ENCODE measurements around the gene DCP1B. TPM values are rescaled to one million over a fixed set of nuclear protein-coding genes. Genes with fewer than 3 reads are reported as not detected.

The DCP1B gene
- total and polyA plus RNA-seq, 2 experiments from 2014 or later = 16.5 to 18.1 TPM

GRCh38 chr12:1930803-1931597 is 73.3 kb downstream of the DCP1B start:
- no peak overlapping the region for H3K9ac ChIP-seq
- no peaks in the 10 kb centered on the region for H3K9me2 ChIP-seq (ENCODE audit: insufficient read depth)
- TF ChIP-seq EZH2phosphoT487 (IDR thresholded peaks at IDR 0.05; ENCODE audit: insufficient read depth, low read depth) (no peak), EZH2 (IDR thresholded peaks at IDR 0.05; ENCODE audit: insufficient read depth, poor library complexity, severe bottlenecking) (no peak)
- no peaks in the 10 kb centered on the region for H3K79me2 ChIP-seq (ENCODE audit: insufficient read depth)
- H3K27me3 ChIP-seq (replicated peaks; ENCODE audit: insufficient read depth) = peaks cover 32% of the 10 kb centered on the region
- no peaks in the 10 kb centered on the region for H3F3A ChIP-seq (ENCODE audit: insufficient read depth)
- no peaks in the 10 kb centered on the region for H3K36me3 ChIP-seq (ENCODE audit: low read depth)
- no peaks in the 10 kb centered on the region for H3K9me3 ChIP-seq (ENCODE audit: low read depth)
- DNase-seq = no peak
- H3K4me3 ChIP-seq = no peak overlapping the region
- 78 to 83% methylated on average over 27 of the region's 27 CpGs for WGBS, 2 experiments (ENCODE audit: low coverage in 1 of 2, low lambda C conversion rate in 2 of 2, missing lambda C conversion rate in 2 of 2)
- no peaks in the 10 kb centered on the region for H4K20me1 ChIP-seq (ENCODE audit: insufficient read depth)
- no peak overlapping the region for H3K4me2 ChIP-seq (ENCODE audit: unreplicated experiment)
- peaks cover 6% of the 10 kb centered on the region; the same call in 1 of the 2 replicates for H3K4me1 ChIP-seq (ENCODE audit: insufficient read depth)
- in situ Hi-C loops (cut with MboI) = loop anchor here (10.0 kb wide), 1 partner anchor 276 kb away; no protein-coding TSS in a partner anchor
- no peak overlapping the region for H2AFZ ChIP-seq
- no peak overlapping the region for H3K27ac ChIP-seq

GRCh38 chr12:1929985-1930802 is 74.1 kb downstream of the DCP1B start:
- no peak overlapping the region for H3K27ac ChIP-seq
- H3K27me3 ChIP-seq (replicated peaks; ENCODE audit: insufficient read depth) = peaks cover 33% of the 10 kb centered on the region
- no peaks in the 10 kb centered on the region for H3K36me3 ChIP-seq (ENCODE audit: low read depth)
- no peak overlapping the region for H3K9ac ChIP-seq
- DNase-seq = no peak
- H3K9me3 ChIP-seq (ENCODE audit: low read depth) = no peaks in the 10 kb centered on the region
- TF ChIP-seq EZH2phosphoT487 (IDR thresholded peaks at IDR 0.05; ENCODE audit: insufficient read depth, low read depth) (no peak), EZH2 (IDR thresholded peaks at IDR 0.05; ENCODE audit: insufficient read depth, poor library complexity, severe bottlenecking) (no peak)
- 67 to 71% methylated on average over 9 to 11 of the region's 11 CpGs for WGBS, 2 experiments (ENCODE audit: low coverage in 1 of 2, low lambda C conversion rate in 2 of 2, missing lambda C conversion rate in 2 of 2)
- H3F3A ChIP-seq (ENCODE audit: insufficient read depth) = no peaks in the 10 kb centered on the region
- no peak overlapping the region for H2AFZ ChIP-seq
- no peak overlapping the region for H3K4me3 ChIP-seq
- no peaks in the 10 kb centered on the region for H3K79me2 ChIP-seq (ENCODE audit: insufficient read depth)
- peaks cover 6% of the 10 kb centered on the region; the same call in 1 of the 2 replicates for H3K4me1 ChIP-seq (ENCODE audit: insufficient read depth)
- H3K4me2 ChIP-seq (ENCODE audit: unreplicated experiment) = no peak overlapping the region
- no peaks in the 10 kb centered on the region for H4K20me1 ChIP-seq (ENCODE audit: insufficient read depth)
- in situ Hi-C loops (cut with MboI) = loop anchor here (10.0 kb wide), 1 partner anchor 275 kb away; no protein-coding TSS in a partner anchor
- H3K9me2 ChIP-seq (ENCODE audit: insufficient read depth) = no peaks in the 10 kb centered on the region

- Histone ChIP-seq H3K4me1 (ENCODE audit: insufficient read depth) (peaks cover 6% of the 10 kb centered on the region; the same call in 1 of the 2 replicates), H3K27ac (no peak overlapping the region), H3K9ac (no peak overlapping the region), H3K27me3 (replicated peaks; ENCODE audit: insufficient read depth) (peaks cover 39% of the 10 kb centered on the region), H2AFZ (no peak overlapping the region), H3K4me2 (ENCODE audit: unreplicated experiment) (no peak overlapping the region), H3K4me3 (no peak overlapping the region), H3K9me3 (ENCODE audit: low read depth) (no peaks in the 10 kb centered on the region), H3K9me2 (ENCODE audit: insufficient read depth) (no peaks in the 10 kb centered on the region), H3K36me3 (ENCODE audit: low read depth) (no peaks in the 10 kb centered on the region), H3F3A (ENCODE audit: insufficient read depth) (no peaks in the 10 kb centered on the region), H4K20me1 (ENCODE audit: insufficient read depth) (no peaks in the 10 kb centered on the region), H3K79me2 (ENCODE audit: insufficient read depth) (no peaks in the 10 kb centered on the region)
- in situ Hi-C loops (cut with MboI) = no loop called here
- DNase-seq = no peak
- 75 to 78% methylated on average over 11 of the region's 11 CpGs for WGBS, 2 experiments (ENCODE audit: low coverage in 1 of 2, low lambda C conversion rate in 2 of 2, missing lambda C conversion rate in 2 of 2)
- TF ChIP-seq EZH2 (IDR thresholded peaks at IDR 0.05; ENCODE audit: insufficient read depth, poor library complexity, severe bottlenecking) (no peak), EZH2phosphoT487 (IDR thresholded peaks at IDR 0.05; ENCODE audit: insufficient read depth, low read depth) (no peak)
Observed at GRCh38 chr12:1929241-1929984, 74.8 kb downstream of the DCP1B start.
